HG03520 (cell line): ENCODE measurements around the gene KRTAP10-8.
"Not testable (repeated sequence)": the region's sequence is repeated elsewhere in the genome, so short reads cannot be mapped to it uniquely, and the experiment has no call there.

Experiments
- ATAC-seq: cut with Tn5 transposase; IDR thresholded peaks from one replicate; pipeline ENCODE4 v1.9.1; 2021; ENCODE audit warnings: mild to moderate bottlenecking, moderate library complexity; ENCODE audit not compliant: unreplicated experiment

The KRTAP10-8 gene, protein sequence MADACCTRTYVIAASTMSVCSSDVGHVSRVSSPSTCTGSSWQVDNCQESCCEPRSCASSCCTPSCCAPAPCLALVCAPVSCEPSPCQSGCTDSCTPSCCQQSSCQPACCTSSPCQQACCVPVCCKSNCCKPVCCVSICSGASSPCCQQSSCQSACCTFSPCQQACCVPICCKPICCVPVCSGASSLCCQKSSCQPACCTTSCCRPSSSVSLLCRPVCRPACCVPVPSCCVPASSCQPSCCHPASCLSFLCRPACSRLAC

DNA sequence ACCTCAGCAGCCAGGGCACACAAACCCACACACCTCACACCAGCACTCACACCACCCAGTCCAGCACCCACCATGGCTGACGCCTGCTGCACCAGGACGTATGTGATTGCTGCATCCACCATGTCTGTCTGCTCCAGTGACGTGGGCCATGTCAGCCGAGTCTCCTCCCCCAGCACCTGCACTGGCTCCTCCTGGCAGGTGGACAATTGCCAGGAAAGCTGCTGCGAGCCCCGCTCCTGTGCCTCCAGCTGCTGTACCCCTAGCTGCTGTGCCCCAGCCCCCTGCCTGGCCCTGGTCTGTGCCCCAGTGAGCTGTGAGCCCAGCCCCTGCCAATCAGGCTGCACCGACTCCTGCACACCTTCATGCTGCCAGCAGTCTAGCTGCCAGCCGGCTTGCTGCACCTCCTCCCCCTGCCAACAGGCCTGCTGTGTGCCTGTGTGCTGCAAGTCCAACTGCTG, at the start of gene KRTAP10-8:
TSS of gene KRTAP10-8 (plus strand) at position 51 of the 458 bp plus-strand sequence. CDS start at position 73, 22 bp downstream.
- no peak for ATAC-seq

DNA sequence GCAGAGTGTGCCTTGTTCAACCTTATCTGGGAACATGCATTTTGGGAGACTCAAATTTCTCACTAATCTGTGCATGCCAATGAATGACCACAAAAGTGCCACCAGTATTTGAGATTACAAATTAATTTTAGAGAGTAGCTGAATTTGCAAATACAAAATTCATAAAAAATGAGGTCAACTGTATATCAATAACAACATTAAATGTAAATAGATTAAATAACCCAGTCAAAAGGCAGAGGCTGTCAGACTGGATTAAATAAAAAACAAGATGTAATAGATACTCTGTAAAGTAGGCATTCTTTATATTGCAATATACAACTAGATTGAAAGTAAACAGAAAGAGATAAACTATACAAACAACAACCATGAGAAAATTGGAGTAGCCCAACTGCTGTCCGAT, 47.8 kb upstream of the KRTAP10-8 start:
- no peak for ATAC-seq

DNA sequence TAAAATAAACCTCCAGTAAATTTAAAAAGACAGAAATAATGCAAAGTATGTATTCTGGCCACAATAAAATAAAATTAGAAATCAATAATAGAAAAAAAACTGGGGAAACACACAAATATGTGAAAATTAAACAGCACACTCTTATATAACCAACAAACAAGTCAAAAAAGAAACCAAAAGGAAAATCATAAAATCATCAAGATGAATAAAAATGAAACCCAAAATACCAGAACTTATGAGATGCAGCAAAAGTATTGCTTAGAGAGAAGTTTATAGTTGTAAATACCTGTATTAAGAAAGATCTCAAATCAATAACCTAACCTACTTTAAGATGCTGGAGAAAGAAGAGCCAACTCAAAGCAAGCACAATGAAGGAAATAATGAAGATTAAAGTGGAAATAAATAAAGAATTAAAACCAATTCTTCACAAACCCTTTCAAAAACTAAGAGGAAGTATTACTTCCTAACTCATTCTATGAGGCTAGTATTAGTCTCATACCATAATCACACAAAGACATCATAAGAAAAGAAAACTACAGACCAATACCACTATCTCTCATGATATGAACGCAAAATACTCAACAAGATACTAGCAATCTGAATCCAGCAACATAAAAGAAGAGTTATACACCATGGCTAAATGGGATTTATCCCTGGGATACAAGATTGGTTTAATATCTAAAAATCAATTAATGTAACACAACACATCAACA, 46.8 kb upstream of the KRTAP10-8 start:
- no peak for ATAC-seq

DNA sequence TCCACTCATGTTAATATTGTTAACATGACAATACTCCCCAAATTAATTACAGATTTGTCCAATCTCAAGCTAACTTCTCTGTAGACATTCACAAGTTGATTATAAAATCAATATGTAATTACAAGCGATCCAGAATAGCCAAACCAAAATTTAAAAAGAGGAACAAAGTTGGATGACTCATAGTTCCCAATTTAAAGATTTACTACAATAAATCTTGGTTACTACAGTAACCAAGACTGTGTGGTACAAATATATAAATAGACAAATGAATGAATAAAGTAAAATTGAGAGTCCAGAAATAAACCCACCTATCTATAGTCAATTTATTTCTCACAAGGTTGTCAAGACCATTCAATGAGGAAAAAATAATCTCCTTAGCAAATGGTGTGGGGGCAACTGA, 45.5 kb upstream of the KRTAP10-8 start:
- ATAC-seq: no peak

DNA sequence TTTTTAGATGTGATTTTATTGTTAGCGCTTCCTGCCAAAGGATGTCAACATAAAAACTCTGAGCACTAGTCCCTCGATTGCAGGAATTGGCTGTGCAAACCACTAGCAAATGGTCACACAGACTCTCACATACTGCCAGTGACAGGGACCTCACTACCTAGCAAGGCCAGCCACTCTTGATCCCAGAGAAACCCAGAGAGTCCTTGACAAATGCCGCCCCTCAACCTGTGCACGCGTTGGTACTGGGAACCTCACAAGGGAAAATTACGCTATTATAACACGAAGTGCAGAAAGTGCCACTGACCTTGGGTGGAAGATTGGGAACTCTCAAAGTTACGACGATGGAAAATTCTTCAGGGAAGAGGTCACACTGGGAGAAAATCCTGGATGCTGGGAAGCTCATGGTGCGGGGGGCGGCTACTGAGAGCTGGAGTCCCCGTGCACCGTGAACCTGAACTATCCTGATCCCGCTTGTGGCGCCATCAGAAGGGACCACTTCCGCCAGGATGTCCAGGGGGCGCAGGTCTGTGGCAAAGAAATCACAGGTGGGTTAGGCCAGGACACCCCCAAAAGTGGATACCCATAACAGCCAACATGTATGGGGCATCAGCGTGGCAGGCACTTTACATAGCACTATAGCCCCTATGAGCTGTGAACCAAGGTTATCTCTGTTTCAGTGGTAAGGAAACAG, 44.3 kb upstream of the KRTAP10-8 start:
- ATAC-seq: no peak

DNA sequence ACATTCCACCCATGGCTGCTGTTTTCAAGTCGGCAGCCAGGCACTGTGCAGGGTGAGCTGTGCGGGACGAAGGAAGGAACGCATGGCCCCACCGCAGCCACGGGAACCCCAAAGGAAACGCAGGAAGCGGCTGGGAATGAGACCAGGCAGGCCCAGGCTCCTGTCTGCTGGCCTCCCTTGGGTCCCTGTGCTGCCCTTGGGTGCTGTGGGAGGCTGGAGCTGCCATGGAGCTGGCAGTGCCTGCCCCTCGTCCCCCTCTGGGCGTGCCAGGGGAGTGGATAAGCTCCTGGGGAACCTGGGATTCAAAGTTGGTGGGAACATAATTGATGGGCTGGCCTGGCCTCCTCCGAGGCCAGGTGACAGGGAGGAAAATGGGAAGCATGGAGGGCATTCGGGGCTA, 43.6 kb upstream of the KRTAP10-8 start:
- no peak for ATAC-seq

DNA sequence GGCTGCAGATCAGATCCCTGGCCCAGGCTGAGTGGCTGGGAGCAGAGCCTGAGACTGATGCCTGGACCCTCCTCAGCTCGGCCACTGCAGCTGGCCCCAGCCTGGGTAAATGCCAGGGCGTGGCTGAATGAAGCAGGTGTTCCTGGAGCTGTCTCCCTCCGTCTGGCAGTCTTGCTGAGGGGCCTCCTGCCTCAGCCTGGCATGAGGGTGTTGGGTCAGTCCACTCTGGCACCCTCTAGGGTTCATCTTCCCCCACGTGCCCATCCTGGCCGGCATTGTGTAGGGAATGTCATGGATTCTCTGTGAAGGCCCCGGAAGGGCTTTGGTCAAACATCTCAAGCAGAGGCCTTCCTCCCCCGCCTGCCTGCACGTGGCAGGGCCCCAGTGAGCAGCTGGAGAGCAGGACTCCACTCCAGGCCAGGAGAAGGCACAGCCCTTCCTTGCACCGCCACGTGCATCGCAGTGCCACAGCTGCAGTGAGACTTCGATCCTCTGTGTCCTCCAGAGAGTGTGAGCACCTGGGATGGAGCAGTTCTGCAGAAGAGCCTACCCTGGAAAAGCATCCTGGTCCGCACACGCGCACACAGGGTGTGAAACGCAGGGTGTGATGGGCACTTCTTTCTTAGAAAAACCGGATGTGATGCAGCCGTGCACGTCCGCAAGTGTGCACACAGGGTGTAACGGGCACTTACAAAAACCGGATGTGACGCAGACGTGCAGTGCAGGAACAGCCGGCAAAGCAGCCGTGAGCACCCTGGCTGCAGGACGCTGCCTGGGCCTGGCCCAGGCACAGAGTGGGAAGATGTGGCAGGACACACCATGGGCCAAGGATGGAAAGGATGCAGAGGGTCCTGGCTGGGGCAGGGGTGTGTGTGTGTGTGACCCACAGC, 43.0 kb upstream of the KRTAP10-8 start:
- ATAC-seq: no peak

DNA sequence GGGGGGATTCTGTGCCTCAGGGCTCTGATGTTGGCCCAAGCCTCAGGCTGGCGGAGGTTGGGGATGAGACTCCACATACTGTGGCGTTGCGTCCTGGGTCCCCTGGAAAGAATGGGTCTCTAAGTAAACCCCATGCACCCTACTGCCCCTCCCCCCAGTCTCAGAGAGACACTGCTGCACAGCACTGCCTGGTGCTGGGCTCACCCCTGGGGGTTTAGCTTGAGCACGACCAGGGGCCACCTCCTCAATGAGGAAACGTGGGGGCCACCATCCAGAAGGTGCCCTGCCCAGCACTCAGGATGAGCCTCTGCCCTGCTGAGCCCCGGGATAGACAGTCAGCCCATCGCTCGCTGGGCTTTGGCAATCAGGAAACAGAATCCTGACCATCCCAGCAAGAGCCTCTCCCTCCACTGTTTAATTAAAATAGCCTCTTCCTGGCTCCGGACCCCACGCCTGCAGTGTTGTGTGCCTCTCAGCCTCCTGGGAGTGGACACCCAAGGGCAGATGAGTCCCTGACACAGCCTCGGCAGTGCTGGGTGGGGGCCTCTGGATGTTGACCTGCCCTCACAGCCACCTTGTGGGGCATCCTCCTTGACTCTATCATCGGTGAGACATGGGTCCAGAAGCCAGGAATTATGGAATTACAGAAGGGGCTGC, 41.9 kb upstream of the KRTAP10-8 start:
- ATAC-seq: no peak

DNA sequence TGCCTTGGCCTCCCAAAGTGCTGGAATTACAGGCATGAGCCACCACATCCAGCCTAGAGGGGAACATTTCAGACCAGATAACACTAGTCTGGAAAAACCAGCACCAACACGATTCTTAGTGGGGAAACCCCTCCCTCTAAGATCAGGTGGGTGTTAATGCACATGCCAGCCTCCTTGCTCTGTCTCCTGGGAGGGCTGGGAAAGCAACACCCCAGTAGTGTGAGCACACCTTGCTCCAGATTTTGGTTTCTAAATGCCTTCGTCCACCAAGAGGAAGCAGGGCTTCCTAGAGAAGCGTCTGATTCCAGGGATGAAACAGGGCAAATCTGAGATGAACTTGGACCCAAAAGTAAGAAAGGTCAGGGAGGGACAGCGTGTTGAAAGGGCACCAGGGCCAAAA, 40.6 kb upstream of the KRTAP10-8 start:
- no peak for ATAC-seq

DNA sequence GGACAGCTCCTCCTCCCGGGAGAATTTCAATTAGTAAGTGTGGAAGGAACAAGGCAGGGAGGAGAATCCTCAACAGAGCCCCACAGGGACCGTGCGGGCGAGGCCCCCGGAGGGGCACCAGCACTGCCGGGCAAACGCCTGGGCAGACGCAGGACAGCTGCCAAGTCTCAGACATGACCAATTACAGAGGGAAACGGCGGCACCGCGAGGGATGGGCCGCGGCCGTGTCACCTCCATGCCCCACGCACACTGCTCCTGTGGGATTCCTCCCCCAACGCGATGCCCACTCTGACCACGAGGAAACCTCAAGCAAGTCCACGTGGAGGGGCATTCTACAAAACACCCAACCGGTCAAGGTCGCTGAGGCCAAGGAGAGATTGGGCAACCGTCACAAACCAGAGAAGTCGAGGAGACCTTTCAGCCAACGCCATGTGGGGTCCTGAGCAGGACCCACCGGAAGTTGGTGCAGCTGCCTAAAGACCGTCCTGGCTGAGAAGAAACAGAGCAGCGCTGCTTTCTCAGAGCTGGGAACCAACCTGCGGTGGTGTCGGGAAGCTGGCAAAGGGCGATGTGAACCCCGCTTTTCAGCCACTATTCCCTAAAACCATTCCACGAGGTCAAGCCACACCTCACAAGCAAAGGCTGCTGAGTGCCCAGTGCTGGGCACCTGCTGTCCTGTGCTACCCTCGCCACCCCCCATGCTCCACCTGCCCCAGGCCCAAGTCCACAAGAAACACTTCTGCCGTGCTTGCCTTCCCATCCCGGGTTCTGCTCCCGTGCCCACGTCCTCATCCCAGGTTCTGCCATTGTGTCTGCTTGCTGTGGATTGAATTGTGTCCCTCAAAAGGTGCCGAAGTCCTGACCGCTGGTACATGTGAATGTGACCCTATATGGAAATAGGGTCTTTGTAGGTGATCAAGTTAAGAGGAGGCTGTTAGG, 39.8 kb upstream of the KRTAP10-8 start:
- ATAC-seq: no peak

DNA sequence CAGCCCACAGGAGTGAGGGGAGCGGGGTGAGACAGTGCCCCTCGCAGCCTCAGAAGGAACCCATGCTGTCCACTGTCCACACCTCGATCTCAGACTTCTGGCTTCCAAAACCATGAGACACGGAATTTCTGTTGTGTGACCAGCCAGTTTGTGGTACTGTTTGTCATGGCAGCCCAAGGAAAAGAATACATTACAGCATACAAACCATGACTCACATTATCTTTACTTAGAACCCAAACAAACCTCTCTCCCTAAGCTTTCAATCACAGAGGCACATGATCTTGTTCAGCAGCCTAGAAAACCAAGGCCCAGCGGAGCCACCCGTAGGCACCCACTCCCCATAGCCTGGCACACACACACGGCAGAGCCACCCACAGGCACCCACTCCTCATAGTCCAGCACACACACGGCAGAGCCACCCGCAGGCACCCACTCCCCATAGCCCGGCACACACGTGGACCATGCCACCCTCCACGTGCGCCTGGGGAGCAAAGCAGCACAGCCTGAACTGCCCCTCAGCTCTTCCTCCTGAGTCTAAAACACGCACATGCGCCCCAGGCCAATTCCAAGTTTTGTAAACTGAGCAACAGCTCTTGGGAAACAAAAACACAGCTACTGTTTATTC, 38.8 kb upstream of the KRTAP10-8 start:
- ATAC-seq: no peak

DNA sequence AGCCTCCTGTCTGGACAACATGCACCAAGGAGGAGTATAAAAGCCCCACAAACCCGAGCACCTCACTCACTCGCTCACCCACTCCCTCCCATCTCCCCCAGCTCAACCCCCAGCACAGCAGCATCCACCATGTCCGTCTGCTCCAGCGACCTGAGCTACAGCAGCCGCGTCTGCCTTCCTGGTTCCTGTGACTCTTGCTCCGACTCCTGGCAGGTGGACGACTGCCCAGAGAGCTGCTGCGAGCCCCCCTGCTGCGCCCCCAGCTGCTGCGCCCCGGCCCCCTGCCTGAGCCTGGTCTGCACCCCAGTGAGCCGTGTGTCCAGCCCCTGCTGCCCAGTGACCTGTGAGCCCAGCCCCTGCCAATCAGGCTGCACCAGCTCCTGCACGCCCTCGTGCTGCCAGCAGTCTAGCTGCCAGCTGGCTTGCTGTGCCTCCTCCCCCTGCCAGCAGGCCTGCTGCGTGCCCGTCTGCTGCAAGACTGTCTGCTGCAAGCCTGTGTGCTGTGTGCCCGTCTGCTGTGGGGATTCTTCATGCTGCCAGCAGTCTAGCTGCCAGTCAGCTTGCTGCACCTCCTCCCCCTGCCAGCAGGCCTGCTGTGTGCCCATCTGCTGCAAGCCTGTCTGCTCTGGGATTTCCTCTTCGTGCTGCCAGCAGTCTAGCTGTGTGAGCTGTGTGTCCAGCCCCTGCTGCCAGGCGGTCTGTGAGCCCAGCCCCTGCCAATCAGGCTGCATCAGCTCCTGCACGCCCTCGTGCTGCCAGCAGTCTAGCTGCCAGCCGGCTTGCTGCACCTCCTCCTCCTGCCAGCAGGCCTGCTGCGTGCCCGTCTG, 38.0 kb upstream of the KRTAP10-8 start, which contains the start of gene KRTAP10-4:
TSS of gene KRTAP10-4 (plus strand) at position 100 of the 827 bp plus-strand sequence. CDS start at position 130, 30 bp downstream.
- ATAC-seq: not testable (repeated sequence)

DNA sequence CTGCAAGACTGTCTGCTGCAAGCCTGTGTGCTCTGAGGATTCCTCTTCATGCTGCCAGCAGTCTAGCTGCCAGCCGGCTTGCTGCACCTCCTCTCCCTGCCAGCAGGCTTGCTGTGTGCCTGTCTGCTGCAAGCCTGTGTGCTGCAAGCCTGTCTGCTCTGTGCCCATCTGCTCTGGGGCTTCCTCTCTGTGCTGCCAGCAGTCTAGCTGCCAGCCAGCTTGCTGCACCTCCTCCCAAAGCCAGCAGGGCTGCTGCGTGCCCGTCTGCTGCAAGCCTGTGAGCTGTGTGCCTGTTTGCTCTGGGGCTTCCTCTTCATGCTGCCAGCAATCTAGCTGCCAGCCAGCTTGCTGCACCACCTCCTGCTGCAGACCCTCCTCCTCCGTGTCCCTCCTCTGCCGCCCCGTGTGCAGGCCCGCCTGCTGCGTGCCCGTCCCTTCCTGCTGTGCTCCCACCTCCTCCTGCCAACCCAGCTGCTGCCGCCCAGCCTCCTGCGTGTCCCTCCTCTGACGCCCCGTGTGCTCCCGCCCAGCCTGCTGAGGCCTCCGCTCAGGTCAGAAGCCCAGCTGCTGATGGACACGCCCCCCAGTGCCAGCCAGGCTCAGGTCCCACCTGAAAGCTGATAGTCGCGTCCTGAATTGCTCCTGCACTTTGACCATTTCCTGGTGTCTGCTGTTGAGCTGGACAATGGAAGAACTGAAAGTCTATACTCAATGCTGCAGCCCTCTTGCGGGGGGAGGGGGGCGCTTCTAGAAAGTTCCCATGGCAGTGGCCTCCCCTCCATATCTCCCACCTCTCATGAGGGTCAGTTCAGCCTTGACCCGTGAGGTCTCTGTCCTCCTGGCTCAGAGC, 37.2 kb upstream of the KRTAP10-8 start:
- ATAC-seq: no peak

DNA sequence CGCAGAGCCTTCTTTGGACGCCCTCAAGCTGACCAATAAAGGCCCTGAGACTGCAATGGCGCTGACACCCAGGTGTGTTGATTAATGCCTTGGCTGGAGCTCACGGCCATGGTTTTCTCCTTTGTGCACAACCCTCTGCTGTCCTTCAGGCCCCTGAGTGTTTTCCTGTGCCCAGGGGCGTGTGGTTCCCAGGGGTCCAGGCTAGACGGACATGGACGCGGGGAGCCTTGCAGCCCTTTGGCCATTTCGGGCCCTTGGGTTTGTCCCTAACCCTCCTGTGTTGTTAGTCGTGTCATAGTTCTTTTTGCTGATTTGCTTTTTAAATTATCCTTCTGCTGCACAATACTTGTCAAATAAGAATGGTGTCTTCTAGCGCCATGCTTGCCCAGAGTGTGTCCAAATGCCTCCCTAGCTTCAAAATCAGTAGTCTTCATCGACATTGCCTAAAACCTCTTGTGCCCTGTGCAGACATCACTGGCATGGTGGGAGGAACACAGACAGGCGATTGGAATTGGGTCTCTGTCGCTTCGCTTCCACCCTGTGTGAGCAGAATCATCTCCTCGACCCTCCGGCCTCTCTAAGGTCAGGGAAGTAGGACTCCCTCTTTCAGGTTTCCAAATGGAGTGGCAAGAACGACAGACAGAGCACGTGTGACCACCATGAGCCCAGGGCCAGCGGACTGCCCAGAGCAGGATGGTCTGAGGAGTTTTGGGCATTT, 36.4 kb upstream of the KRTAP10-8 start:
- no peak for ATAC-seq

DNA sequence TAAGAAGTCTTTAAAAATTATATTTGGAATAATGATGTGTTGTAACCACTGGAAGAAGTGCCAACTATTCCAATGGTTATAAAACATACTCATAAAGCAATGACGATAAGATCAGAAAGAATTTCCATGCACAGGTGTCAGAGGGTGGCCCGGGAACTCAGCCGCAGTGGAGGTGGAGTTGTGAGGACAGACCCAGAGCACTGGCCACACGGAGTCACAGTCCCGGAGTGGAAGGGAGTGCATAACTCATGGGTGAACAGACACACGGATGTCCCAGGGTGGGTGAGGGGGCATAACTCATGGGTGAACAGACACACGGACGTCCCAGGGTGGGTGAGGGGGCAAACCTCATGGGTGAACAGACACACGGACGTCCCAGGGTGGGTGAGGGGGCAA, 35.9 kb upstream of the KRTAP10-8 start:
- ATAC-seq: no peak

DNA sequence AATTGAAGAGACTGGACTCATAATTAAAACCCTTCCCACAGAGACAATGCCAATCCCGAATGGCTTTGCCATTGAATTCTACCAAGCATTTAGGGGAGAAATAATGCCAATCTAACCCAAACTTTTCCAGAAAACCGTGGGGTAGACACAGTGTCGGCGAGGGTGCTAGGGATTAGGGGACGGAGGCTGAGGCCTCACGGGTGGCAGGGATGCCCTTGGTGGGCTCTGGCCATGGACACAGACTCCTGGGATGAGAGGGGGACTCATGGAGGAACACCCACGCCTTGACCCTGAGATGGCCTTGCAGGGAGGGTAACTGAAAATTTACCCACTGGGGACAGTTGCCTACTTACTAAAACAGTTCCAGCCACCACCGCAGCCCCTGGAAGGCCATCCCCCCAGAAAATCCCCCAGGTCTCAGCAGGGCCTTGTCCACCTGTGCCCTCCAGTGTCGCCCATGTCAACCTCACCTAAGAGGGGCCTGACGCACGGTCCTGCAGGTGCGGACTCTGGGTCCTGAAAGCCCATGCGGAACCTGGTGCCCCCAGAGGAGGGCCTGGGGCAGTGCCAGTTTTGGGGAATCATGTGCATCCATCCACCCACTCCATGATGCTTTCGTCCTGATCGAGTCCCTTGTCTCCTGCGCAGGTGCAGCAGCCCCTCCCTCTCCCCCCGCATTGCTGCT, 33.4 kb upstream of the KRTAP10-8 start:
- no peak for ATAC-seq
